ENCODE measurements around the gene PPP1CC.
A peak's percentile ranks its signal among the peaks of the same experiment; 100 is the strongest.

The PPP1CC gene

DNA sequence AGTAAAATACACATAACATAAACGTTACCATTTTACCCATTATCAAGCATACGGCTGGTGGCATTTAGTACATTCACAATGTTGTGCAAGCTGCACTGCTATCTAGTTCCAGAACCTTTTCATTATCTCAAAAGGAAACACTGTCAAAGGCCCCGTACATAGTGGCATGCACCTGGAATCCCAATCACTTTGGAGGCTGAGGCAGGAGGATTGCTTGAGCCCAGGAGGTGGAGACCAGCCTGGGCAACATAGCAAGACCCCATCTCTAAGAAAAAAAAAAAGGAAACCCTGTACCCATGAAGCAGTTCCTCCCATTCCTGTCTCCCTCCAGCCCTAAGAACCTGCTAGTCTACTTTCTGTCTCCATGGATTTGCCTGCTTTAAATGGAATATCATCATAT lies 46.4 kb downstream of the PPP1CC start:
- Histone ChIP-seq H3K9me3 (ENCODE audit: insufficient read depth, low read depth, low read length) (no peaks in the 10 kb centered on the region), H3K4me3 (ENCODE audit: low read length) (no peak overlapping the region), H3K4me1 (ENCODE audit: insufficient read depth, low read length) (no peaks in the 10 kb centered on the region), H3K9ac (ENCODE audit: low read depth, low read length) (no peak overlapping the region), H3K27ac (ENCODE audit: low read length) (no peak overlapping the region), H3K27me3 (ENCODE audit: insufficient read depth, low read length) (no peaks in the 10 kb centered on the region), H3K36me3 (ENCODE audit: insufficient read depth, low read depth, low read length) (no peaks in the 10 kb centered on the region)

DNA sequence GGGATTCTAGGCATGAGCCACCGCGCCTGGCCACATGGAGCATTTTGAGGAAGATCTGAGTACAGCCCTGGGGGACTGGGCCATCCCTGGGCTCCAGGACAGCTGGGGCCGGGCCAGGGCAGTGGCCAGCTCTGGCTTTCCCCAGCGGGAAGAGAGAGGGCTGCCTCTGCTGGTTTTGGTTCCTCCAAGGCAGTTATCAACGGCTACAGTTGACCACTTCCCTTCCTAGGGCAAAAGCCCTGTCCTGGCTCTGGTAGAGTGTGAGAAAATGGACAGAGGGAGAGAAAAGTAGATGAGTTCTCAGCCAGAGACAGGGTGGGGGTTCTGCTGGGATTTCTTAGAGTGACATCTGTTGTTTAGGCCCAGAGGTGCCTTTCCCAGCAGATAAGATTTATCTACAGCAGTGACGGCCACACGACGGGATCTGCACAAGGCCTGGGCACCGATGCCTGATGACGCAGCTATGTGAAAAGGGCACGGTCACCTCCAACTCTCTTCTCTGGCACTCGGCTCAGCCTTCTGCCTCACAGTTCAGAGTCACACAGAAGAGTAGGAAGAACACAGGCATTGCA lies 48.3 kb downstream of the PPP1CC start:
- H3K27me3 ChIP-seq (ENCODE audit: insufficient read depth, low read length): no peaks in the 10 kb centered on the region
- H3K27ac ChIP-seq (ENCODE audit: low read length): no peak overlapping the region
- H3K9ac ChIP-seq (ENCODE audit: low read depth, low read length): no peak overlapping the region
- H3K4me1 ChIP-seq (ENCODE audit: insufficient read depth, low read length): peaks cover 4% of the 10 kb centered on the region; the same call in 1 of the 2 replicates
- no peak overlapping the region for H3K4me3 ChIP-seq (ENCODE audit: low read length)
- H3K36me3 ChIP-seq (ENCODE audit: insufficient read depth, low read depth, low read length): no peaks in the 10 kb centered on the region
- no peaks in the 10 kb centered on the region for H3K9me3 ChIP-seq (ENCODE audit: insufficient read depth, low read depth, low read length)

DNA sequence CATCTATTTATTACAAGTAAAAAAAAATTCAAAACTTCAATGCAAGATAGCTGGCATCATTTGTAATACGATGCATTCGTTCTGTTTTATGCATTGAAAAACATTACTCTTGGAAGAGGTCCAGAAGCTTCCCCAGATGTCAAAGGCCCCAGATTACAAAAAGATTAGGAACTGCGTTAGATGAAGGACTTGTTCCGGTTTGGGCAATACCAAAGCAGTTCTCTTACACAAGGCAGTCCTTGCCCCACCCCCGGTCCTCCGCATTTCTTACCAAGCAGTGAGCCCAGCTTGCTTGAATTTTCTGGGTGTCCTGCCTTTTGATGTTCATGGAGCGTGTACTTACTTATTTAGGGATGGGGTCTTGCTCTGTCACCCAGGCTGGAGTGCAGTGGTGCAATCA lies 49.0 kb downstream of the PPP1CC start:
- no peaks in the 10 kb centered on the region for H3K9me3 ChIP-seq (ENCODE audit: insufficient read depth, low read depth, low read length)
- no peak overlapping the region for H3K27ac ChIP-seq (ENCODE audit: low read length)
- no peak overlapping the region for H3K9ac ChIP-seq (ENCODE audit: low read depth, low read length)
- peaks cover 4% of the 10 kb centered on the region; the same call in 1 of the 2 replicates for H3K4me1 ChIP-seq (ENCODE audit: insufficient read depth, low read length)
- H3K4me3 ChIP-seq (ENCODE audit: low read length): no peak overlapping the region
- no peaks in the 10 kb centered on the region for H3K36me3 ChIP-seq (ENCODE audit: insufficient read depth, low read depth, low read length)
- peaks cover under 1% of the 10 kb centered on the region; the same call in 1 of the 2 replicates for H3K27me3 ChIP-seq (ENCODE audit: insufficient read depth, low read length)

DNA sequence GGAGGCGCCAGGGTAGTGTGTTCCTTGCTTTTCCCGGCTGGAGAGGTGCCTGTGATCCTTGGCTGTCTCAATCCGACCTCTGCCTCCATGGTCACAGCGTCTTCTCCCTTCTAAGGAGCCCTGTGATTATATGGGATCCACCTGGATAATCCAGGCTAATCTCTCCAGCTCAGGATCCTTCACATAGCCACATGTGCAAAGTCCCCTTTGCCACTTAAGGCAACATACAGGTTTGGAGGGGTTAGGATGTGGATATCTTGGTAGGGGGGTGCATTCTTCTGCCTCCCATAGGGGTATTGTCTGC lies 52.6 kb downstream of the PPP1CC start:
- H3K9ac ChIP-seq (ENCODE audit: low read depth, low read length): peak overlapping the region; percentile 82; the same call in 1 of the 2 replicates

DNA sequence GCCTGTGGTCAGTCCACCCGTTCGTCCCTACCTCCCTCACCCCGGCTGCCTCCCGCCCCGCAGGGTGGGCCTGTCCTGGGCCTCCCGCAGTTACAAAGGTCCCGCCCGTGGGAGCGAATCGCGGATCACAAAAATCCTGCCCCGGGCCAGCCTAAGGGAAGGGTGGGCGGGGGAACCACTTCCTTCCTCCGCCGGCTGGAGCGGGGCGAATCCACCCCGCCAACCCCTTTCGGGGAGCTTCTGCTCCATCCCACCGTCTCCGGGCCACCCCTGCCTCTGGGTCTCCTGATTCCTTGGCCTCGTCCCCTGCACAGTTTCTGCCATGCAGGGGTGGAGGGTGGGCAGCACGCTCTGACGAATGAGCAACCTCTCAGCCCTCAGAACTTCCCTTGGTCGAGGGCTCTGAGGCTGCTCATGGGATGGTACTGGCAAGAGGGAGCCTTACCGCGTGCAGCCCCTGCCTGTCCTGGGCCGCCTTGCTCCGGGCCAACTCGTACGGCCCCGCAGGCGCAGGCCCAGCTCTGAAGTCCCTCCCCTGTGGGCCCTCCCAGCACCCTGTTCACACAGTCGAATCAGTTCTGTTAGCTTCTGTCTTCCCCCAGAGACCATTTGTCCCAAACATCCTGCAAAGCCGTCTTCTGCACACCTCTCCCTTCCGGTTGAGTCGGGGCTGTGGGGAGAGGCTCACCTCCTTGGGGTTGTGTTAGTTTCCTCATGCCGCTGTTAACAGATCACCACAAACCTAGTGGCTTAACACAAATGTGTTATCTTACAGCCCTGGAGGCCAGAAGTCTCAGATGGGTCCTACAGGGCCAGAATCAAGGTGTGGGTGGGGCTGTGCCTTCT lies 53.2 kb downstream of the PPP1CC start:
- Histone ChIP-seq H3K36me3 (ENCODE audit: insufficient read depth, low read depth, low read length) (no peaks in the 10 kb centered on the region), H3K27me3 (ENCODE audit: insufficient read depth, low read length) (peaks cover 25% of the 10 kb centered on the region), H3K4me3 (ENCODE audit: low read length) (peak overlapping the region; percentile 66), H3K9me3 (ENCODE audit: insufficient read depth, low read depth, low read length) (no peaks in the 10 kb centered on the region), H3K9ac (ENCODE audit: low read depth, low read length) (peak overlapping the region; percentile 82; the same call in 1 of the 2 replicates), H3K4me1 (ENCODE audit: insufficient read depth, low read length) (peaks cover 4% of the 10 kb centered on the region; the same call in 1 of the 2 replicates), H3K27ac (ENCODE audit: low read length) (peak overlapping the region; percentile 14)

More for the DNA sequence above, 52.6 kb downstream of the PPP1CC start:
- H3K4me3 ChIP-seq (ENCODE audit: low read length): peak overlapping the region; percentile 66; the same call in 1 of the 2 replicates
- H3K27ac ChIP-seq (ENCODE audit: low read length): no peak overlapping the region
- H3K9me3 ChIP-seq (ENCODE audit: insufficient read depth, low read depth, low read length): no peaks in the 10 kb centered on the region
- no peaks in the 10 kb centered on the region for H3K36me3 ChIP-seq (ENCODE audit: insufficient read depth, low read depth, low read length)
- peaks cover 25% of the 10 kb centered on the region for H3K27me3 ChIP-seq (ENCODE audit: insufficient read depth, low read length)
- H3K4me1 ChIP-seq (ENCODE audit: insufficient read depth, low read length): peaks cover 4% of the 10 kb centered on the region; the same call in 1 of the 2 replicates

DNA sequence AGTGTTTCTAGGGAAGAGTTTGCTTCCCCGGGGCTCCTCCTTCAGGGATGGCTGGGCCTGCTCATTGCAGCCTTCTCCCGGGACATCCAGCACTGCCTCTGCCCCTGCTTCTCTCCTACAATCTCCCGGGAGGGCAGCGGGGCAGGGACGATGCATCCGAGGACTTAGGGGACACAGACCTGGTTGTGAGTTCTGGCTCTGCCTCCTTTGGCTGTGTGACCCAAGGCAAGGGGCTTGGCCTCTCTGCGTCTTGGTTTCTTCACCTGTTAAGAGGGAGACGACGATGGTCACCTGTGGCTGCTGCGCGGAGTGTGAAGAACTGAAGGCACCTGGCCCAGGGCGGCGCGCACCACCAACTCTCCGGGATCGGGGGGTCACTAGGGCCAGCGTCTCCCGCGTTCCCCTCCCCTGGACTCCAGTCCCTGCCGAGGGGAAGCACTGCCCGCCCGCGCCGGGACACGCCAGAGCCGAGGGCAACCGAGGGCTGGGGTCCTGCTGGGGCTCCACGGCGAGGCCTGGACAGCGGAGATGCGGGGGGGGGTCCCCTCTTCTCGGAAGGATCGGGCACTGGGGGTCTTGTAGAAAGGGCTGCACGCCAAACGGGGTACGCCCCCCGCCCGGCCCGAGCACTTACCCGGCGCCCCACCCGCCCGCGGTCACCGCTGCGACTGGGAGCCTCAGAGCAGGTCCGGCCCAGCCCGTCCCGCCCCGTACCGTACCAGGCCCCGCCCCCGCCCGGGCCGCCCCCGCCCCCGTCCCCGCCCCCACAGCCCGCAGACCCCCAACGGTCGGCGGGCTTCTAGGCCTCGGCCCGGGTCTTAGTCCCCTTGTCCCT lies 54.0 kb downstream of the PPP1CC start, which contains the start of gene HVCN1:
HVCN1 (minus strand) TSS at position 670 of the 835 bp plus-strand sequence. CDS start 5,870 bp downstream, outside the sequence.
- Histone ChIP-seq H3K36me3 (ENCODE audit: insufficient read depth, low read depth, low read length) (no peaks in the 10 kb centered on the region), H3K9ac (ENCODE audit: low read depth, low read length) (peak within 1 kb of the TSS; percentile 82; the same call in 1 of the 2 replicates), H3K4me1 (ENCODE audit: insufficient read depth, low read length) (peaks cover 4% of the 10 kb centered on the region; the same call in 1 of the 2 replicates), H3K9me3 (ENCODE audit: insufficient read depth, low read depth, low read length) (no peaks in the 10 kb centered on the region), H3K27me3 (ENCODE audit: insufficient read depth, low read length) (peaks cover 25% of the 10 kb centered on the region), H3K4me3 (ENCODE audit: low read length) (peak within 1 kb of the TSS; percentile 76), H3K27ac (ENCODE audit: low read length) (peak within 1 kb of the TSS; percentile 14)

DNA sequence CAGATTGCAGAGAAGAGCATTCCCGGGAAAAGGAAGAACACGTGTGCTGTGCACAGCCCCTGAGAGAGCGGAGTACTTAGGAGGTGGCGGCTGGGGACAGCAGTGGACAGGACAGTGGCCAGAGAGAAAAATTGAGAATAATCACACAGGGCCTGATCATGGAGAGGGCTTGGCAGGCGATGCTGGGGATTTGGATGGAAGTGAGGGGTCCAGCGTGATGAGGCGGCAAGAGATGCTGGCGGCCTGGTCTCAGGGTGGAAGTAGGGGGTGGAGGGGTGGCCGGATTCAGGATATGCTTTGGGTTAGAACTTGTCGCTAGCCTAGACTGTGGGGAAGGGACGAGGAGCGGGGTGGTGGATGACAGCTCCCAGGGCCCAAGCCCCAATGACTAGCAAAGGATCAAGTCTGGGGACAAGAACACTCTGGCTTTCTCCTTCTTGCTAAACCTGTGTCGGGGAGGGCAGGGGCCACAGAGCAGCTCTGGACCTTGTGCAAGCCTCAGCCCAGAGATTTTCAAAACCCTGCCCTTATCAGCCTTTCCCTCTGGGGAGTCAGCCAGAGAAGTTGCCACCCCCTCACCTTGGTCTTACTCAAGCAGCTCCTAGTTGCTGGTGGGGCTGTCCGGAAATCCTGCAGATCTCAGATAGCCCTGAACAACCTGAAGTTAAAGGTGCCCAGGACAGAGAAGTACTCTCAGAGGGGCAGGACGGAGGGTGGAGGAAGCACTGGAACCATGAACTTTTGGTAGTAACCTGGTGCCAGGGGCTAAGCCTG lies 55.1 kb downstream of the PPP1CC start:
- Histone ChIP-seq H3K4me1 (ENCODE audit: insufficient read depth, low read length) (peaks cover 4% of the 10 kb centered on the region; the same call in 1 of the 2 replicates), H3K27me3 (ENCODE audit: insufficient read depth, low read length) (peaks cover 25% of the 10 kb centered on the region), H3K4me3 (ENCODE audit: low read length) (no peak overlapping the region), H3K36me3 (ENCODE audit: insufficient read depth, low read depth, low read length) (no peaks in the 10 kb centered on the region), H3K9me3 (ENCODE audit: insufficient read depth, low read depth, low read length) (no peaks in the 10 kb centered on the region), H3K27ac (ENCODE audit: low read length) (no peak overlapping the region), H3K9ac (ENCODE audit: low read depth, low read length) (no peak overlapping the region)

DNA sequence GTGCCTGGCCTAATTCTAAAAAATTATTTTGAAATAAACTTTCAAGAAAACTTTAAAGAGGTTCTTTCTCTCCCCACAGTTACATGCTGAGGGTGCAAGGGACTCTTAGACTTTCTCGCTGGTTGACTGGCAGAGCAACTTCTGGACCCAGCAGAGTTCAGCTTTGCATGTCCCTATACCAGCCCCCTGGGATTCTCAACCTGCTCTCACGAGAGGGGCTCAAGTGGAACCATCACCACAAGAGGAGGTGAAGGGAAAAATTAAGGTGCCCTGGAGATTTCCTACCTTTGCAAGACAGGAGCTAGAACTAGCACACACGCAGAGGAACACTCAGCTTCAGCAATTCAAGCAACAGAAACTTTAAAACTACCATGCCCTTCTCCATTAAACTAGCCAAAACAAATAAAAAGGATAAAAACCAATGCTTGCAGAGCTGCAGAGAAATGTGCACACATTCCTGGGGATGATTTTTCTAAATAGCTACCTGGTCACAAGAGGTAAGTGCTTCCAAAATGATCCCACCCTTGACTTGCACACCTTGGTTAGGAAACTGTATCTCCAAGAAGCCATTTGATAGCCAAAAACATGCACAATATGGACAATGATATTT lies 56.3 kb downstream of the PPP1CC start:
- Histone ChIP-seq H3K4me1 (ENCODE audit: insufficient read depth, low read length) (peaks cover 4% of the 10 kb centered on the region; the same call in 1 of the 2 replicates), H3K4me3 (ENCODE audit: low read length) (no peak overlapping the region), H3K27me3 (ENCODE audit: insufficient read depth, low read length) (peaks cover 25% of the 10 kb centered on the region), H3K36me3 (ENCODE audit: insufficient read depth, low read depth, low read length) (no peaks in the 10 kb centered on the region), H3K27ac (ENCODE audit: low read length) (no peak overlapping the region), H3K9me3 (ENCODE audit: insufficient read depth, low read depth, low read length) (no peaks in the 10 kb centered on the region), H3K9ac (ENCODE audit: low read depth, low read length) (no peak overlapping the region; the same call in 1 of the 2 replicates)

DNA sequence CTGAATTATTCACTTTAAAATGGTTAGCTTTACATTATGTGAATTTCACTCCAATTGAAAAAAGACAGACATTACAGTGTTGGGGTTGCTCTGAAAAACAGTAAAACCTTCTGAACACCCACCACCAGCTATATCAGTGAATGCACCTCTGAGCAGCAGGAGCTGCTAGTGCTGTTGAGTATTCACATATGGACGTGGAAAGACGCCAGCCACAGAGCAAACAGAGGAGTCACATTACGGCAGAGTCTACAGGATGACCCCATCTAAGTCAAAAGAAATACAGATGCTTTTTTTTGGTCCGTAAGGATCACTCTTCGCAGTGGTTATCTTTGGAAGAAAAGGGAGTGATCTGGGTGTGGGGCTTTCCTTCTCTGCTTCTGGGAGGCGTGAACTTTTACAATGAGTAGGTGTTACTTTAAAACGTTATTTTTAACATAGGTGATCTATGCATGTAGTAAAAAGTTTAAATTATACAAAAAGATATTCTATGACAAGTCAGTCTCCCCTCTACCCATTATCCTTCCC lies 58.3 kb downstream of the PPP1CC start:
- no peaks in the 10 kb centered on the region for H3K36me3 ChIP-seq (ENCODE audit: insufficient read depth, low read depth, low read length)
- no peak overlapping the region for H3K9ac ChIP-seq (ENCODE audit: low read depth, low read length)
- H3K4me3 ChIP-seq (ENCODE audit: low read length): no peak overlapping the region
- no peak overlapping the region for H3K27ac ChIP-seq (ENCODE audit: low read length)
- no peaks in the 10 kb centered on the region for H3K9me3 ChIP-seq (ENCODE audit: insufficient read depth, low read depth, low read length)
- H3K27me3 ChIP-seq (ENCODE audit: insufficient read depth, low read length): peaks cover 25% of the 10 kb centered on the region
- H3K4me1 ChIP-seq (ENCODE audit: insufficient read depth, low read length): no peaks in the 10 kb centered on the region; the same call in 1 of the 2 replicates

DNA sequence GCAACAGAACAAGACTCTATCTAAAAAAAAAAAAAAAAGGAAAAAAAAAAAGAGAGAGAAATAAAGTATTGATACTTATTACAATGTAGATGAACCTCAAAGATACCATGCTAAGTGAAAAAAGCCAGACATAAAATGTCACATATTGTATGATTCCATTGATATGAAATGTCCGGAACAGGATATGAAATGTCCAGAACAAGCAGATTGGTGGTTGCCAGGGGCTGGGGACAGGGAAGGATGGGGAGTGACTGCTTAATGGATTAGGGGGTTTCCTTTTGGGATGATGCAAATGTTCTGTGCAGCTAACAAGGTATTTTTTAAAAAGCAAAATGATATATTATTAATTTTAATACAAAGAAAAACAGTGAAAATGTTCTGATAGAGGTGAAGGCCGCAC lies 58.8 kb downstream of the PPP1CC start:
- H3K9ac ChIP-seq (ENCODE audit: low read depth, low read length): no peak overlapping the region
- no peak overlapping the region for H3K27ac ChIP-seq (ENCODE audit: low read length)
- H3K9me3 ChIP-seq (ENCODE audit: insufficient read depth, low read depth, low read length): no peaks in the 10 kb centered on the region
- peaks cover 25% of the 10 kb centered on the region for H3K27me3 ChIP-seq (ENCODE audit: insufficient read depth, low read length)
- H3K4me3 ChIP-seq (ENCODE audit: low read length): no peak overlapping the region
- no peaks in the 10 kb centered on the region for H3K36me3 ChIP-seq (ENCODE audit: insufficient read depth, low read depth, low read length)
- H3K4me1 ChIP-seq (ENCODE audit: insufficient read depth, low read length): no peaks in the 10 kb centered on the region

All from iPS-20b (cell line).